ENCODE measurements around the gene SPACA7.

Gene SPACA7

GRCh38 chr13:112445411-112446271, 69.5 kb downstream of the SPACA7 start:
- no peaks in the 10 kb centered on the region for H3K36me3 ChIP-seq (ENCODE audit: control insufficient read depth, insufficient read depth, low read length)
- H3K4me1 ChIP-seq = no peaks in the 10 kb centered on the region
- no peaks in the 10 kb centered on the region for H3K9me3 ChIP-seq (ENCODE audit: control insufficient read depth, low read length)
- H3K27me3 ChIP-seq (ENCODE audit: control insufficient read depth, insufficient read depth, low read length) = no peaks in the 10 kb centered on the region
- H3K9ac ChIP-seq = no peak overlapping the region
- H3K4me2 ChIP-seq (ENCODE audit: low read length) = no peak overlapping the region
- no peaks in the 10 kb centered on the region for H3K79me2 ChIP-seq
- no peak overlapping the region for H3K27ac ChIP-seq
- no peak for TF ChIP-seq CTCF (IDR thresholded peaks at IDR 0.05)
- no peak overlapping the region for H2AFZ ChIP-seq
- H3K4me3 ChIP-seq (ENCODE audit: low read depth, low read length) = no peak overlapping the region

GRCh38 chr13:112446347-112446861, 70.2 kb downstream of the SPACA7 start:
- Histone ChIP-seq H3K4me2 (ENCODE audit: low read length) (no peak overlapping the region), H3K4me1 (no peaks in the 10 kb centered on the region), H3K9ac (no peak overlapping the region), H2AFZ (no peak overlapping the region), H3K79me2 (no peaks in the 10 kb centered on the region), H3K27ac (no peak overlapping the region), H3K9me3 (ENCODE audit: control insufficient read depth, low read length) (no peaks in the 10 kb centered on the region), H3K36me3 (ENCODE audit: control insufficient read depth, insufficient read depth, low read length) (no peaks in the 10 kb centered on the region), H3K4me3 (ENCODE audit: low read depth, low read length) (no peak overlapping the region), H3K27me3 (ENCODE audit: control insufficient read depth, insufficient read depth, low read length) (no peaks in the 10 kb centered on the region)
- TF ChIP-seq CTCF (IDR thresholded peaks at IDR 0.05) = no peak

- Histone ChIP-seq H3K36me3 (ENCODE audit: control insufficient read depth, insufficient read depth, low read length) (no peaks in the 10 kb centered on the region), H3K9me3 (ENCODE audit: control insufficient read depth, low read length) (no peaks in the 10 kb centered on the region), H2AFZ (no peak overlapping the region), H3K9ac (no peak overlapping the region), H3K4me1 (no peaks in the 10 kb centered on the region), H3K4me2 (ENCODE audit: low read length) (no peak overlapping the region), H3K4me3 (ENCODE audit: low read depth, low read length) (no peak overlapping the region), H3K79me2 (no peaks in the 10 kb centered on the region), H3K27ac (no peak overlapping the region), H3K27me3 (ENCODE audit: control insufficient read depth, insufficient read depth, low read length) (no peaks in the 10 kb centered on the region)
- no peak for TF ChIP-seq CTCF (IDR thresholded peaks at IDR 0.05)
These were observed 70.7 kb downstream of the SPACA7 start for GRCh38 chr13:112446867-112447266.

GRCh38 chr13:112447306-112447705, 71.2 kb downstream of the SPACA7 start:
- Histone ChIP-seq H3K27ac (no peak overlapping the region), H3K4me2 (ENCODE audit: low read length) (no peak overlapping the region), H3K4me3 (ENCODE audit: low read depth, low read length) (no peak overlapping the region), H3K9me3 (ENCODE audit: control insufficient read depth, low read length) (no peaks in the 10 kb centered on the region), H3K36me3 (ENCODE audit: control insufficient read depth, insufficient read depth, low read length) (no peaks in the 10 kb centered on the region), H3K4me1 (no peaks in the 10 kb centered on the region), H2AFZ (no peak overlapping the region), H3K79me2 (no peaks in the 10 kb centered on the region), H3K27me3 (ENCODE audit: control insufficient read depth, insufficient read depth, low read length) (no peaks in the 10 kb centered on the region), H3K9ac (no peak overlapping the region)
- TF ChIP-seq CTCF (IDR thresholded peaks at IDR 0.05) = no peak
